Activated T-cell treated with anti-CD3 and anti-CD28 coated beads, Interleukin-2, amount 50 U/mL, for 72 hours (primary cell): ENCODE results near the gene MMP24OS. TPM values are rescaled to one million over a fixed set of nuclear protein-coding genes. Genes with fewer than 3 reads are reported as not detected.
"Not testable (repeated sequence)": the region's sequence is repeated elsewhere in the genome, so short reads cannot be mapped to it uniquely, and the experiment has no call there.

Source experiments
- ATAC-seq, 2 donors: fragments of 150-1000 bp; cut with Tn5 transposase; replicated peaks in 1 of 2; 2 replicates each; pipeline ENCODE4 v1.10.0; 2021; ENCODE audit warnings: moderate library complexity in 2 of 2, mild to moderate bottlenecking in 1 of 2
- DNase-seq, 2 donors: peaks; one replicate each; pipeline ENCODE4 v3.0.0; 2021 to 2022; ENCODE audit warnings: mixed read lengths in 1 of 2
- H3K27ac Mint-ChIP-seq: one replicate; pipeline ENCODE4 v1.8.0; 2022; ENCODE audit warnings: mild to moderate bottlenecking, moderate library complexity, mixed read lengths
- H3K27me3 Mint-ChIP-seq: one replicate; pipeline ENCODE4 v1.8.0; 2022; ENCODE audit warnings: low read depth, mixed read lengths
- H3K36me3 Mint-ChIP-seq, 2 donors: one replicate each; pipeline ENCODE4 v1.8.0; 2022; ENCODE audit warnings: mixed read lengths in 2 of 2, mild to moderate bottlenecking in 1 of 2; ENCODE audit not compliant: insufficient read depth in 2 of 2
- H3K4me1 Mint-ChIP-seq: one replicate; pipeline ENCODE4 v1.8.0; 2022; ENCODE audit warnings: low read depth, mixed read lengths
- H3K4me3 Mint-ChIP-seq, 2 donors: one replicate each; pipeline ENCODE4 v1.8.0; 2022; ENCODE audit warnings: mild to moderate bottlenecking in 2 of 2, mixed read lengths in 2 of 2, moderate library complexity in 2 of 2
- H3K9me3 Mint-ChIP-seq, 2 donors: one replicate each; pipeline ENCODE4 v1.8.0; 2022; ENCODE audit warnings: mixed read lengths in 2 of 2
- total RNA-seq, 2 donors: library from RNA; stranded (reverse); gene quantifications; one replicate each; pipeline ENCODE4 v1.2.3, GENCODE V29; 2022

The MMP24OS gene
- total RNA-seq, 2 donors from 2014 or later, result 41.6 to 44.2 TPM

GRCh38 chr20:35271904-35272303 is 6.0 kb downstream of the MMP24OS start:
- no peak overlapping the region for H3K27ac Mint-ChIP-seq
- H3K4me1 Mint-ChIP-seq, result peaks cover 7% of the 10 kb centered on the region
- ATAC-seq (no peak), DNase-seq (no peak)
- H3K27me3 Mint-ChIP-seq, result no peaks in the 10 kb centered on the region
- no peaks in the 10 kb centered on the region for H3K9me3 Mint-ChIP-seq
- no peak overlapping the region for H3K4me3 Mint-ChIP-seq
- H3K36me3 Mint-ChIP-seq, result peaks cover 0 to under 1% of the 10 kb centered on the region in 2 donors

GRCh38 chr20:35271073-35271882 is 6.6 kb downstream of the MMP24OS start:
- H3K27me3 Mint-ChIP-seq, result no peaks in the 10 kb centered on the region
- no peaks in the 10 kb centered on the region for H3K36me3 Mint-ChIP-seq
- H3K4me3 Mint-ChIP-seq, result no peak overlapping the region
- ATAC-seq, result no peak
- DNase-seq, result no peak
- peak overlapping the region; percentile 71 for H3K27ac Mint-ChIP-seq
- H3K9me3 Mint-ChIP-seq, result no peaks in the 10 kb centered on the region
- peaks cover under 1% of the 10 kb centered on the region for H3K4me1 Mint-ChIP-seq

GRCh38 chr20:35270021-35270902 is 7.7 kb downstream of the MMP24OS start:
- Mint-ChIP-seq H3K4me3 (no peak overlapping the region), H3K4me1 (no peaks in the 10 kb centered on the region), H3K36me3 (no peaks in the 10 kb centered on the region), H3K27ac (peak overlapping the region; percentile 71), H3K9me3 (no peaks in the 10 kb centered on the region), H3K27me3 (no peaks in the 10 kb centered on the region)
- no peak for ATAC-seq
- no peak for DNase-seq

- Mint-ChIP-seq H3K27ac (no peak overlapping the region), H3K27me3 (no peaks in the 10 kb centered on the region), H3K36me3 (no peaks in the 10 kb centered on the region)
These were observed 8.7 kb downstream of the MMP24OS start for GRCh38 chr20:35269055-35269781.

GRCh38 chr20:35267092-35267491 is 10.8 kb downstream of the MMP24OS start:
- no peaks in the 10 kb centered on the region for H3K27me3 Mint-ChIP-seq
- DNase-seq (no peak), ATAC-seq (no peak)
- H3K36me3 Mint-ChIP-seq, result peaks cover 0 to 2% of the 10 kb centered on the region in 2 donors
- no peaks in the 10 kb centered on the region for H3K9me3 Mint-ChIP-seq
- no peak overlapping the region for H3K27ac Mint-ChIP-seq
- no peak overlapping the region for H3K4me3 Mint-ChIP-seq
- H3K4me1 Mint-ChIP-seq, result peaks cover 4% of the 10 kb centered on the region

More at GRCh38 chr20:35269055-35269781, 8.7 kb downstream of the MMP24OS start:
- Mint-ChIP-seq H3K4me1 (no peaks in the 10 kb centered on the region), H3K9me3 (no peaks in the 10 kb centered on the region), H3K4me3 (no peak overlapping the region)
- peak; percentile 64 to 67 for DNase-seq
- peak; percentile 73 to 75 for ATAC-seq

GRCh38 chr20:35264755-35265154 is 13.2 kb downstream of the MMP24OS start:
- DNase-seq (no peak), ATAC-seq (no peak)
- Mint-ChIP-seq H3K4me3 (no peak overlapping the region), H3K4me1 (peaks cover 4% of the 10 kb centered on the region), H3K27ac (no peak overlapping the region), H3K36me3 (peaks cover 0 to 2% of the 10 kb centered on the region in 2 donors), H3K9me3 (no peaks in the 10 kb centered on the region), H3K27me3 (no peaks in the 10 kb centered on the region)

GRCh38 chr20:35263532-35264341 is 14.2 kb downstream of the MMP24OS start:
- Mint-ChIP-seq H3K9me3 (no peaks in the 10 kb centered on the region), H3K4me3 (no peak overlapping the region), H3K27ac (no peak overlapping the region), H3K27me3 (no peaks in the 10 kb centered on the region), H3K4me1 (peaks cover 4% of the 10 kb centered on the region), H3K36me3 (peaks cover 0 to 2% of the 10 kb centered on the region in 2 donors)
- no peak for ATAC-seq
- no peak for DNase-seq

- H3K36me3 Mint-ChIP-seq, ATAC-seq, DNase-seq, H3K9me3 Mint-ChIP-seq, H3K4me3 Mint-ChIP-seq, H3K27ac Mint-ChIP-seq, H3K4me1 Mint-ChIP-seq, H3K27me3 Mint-ChIP-seq: not testable (repeated sequence)
These were observed 15.0 kb downstream of the MMP24OS start for GRCh38 chr20:35262731-35263531.

GRCh38 chr20:35262321-35262720 is 15.6 kb downstream of the MMP24OS start:
- not testable (repeated sequence) for H3K9me3 Mint-ChIP-seq, H3K27ac Mint-ChIP-seq, H3K4me1 Mint-ChIP-seq, H3K4me3 Mint-ChIP-seq, H3K27me3 Mint-ChIP-seq, ATAC-seq, DNase-seq, H3K36me3 Mint-ChIP-seq

GRCh38 chr20:35260426-35260825 is 17.5 kb downstream of the MMP24OS start:
- Mint-ChIP-seq H3K27ac (no peak overlapping the region), H3K9me3 (no peaks in the 10 kb centered on the region), H3K4me3 (no peak overlapping the region), H3K27me3 (no peaks in the 10 kb centered on the region), H3K36me3 (peaks cover 0 to 2% of the 10 kb centered on the region in 2 donors), H3K4me1 (peaks cover 4% of the 10 kb centered on the region)
- DNase-seq (no peak), ATAC-seq (no peak)

GRCh38 chr20:35257175-35257909 is 20.6 kb downstream of the MMP24OS start:
- no peaks in the 10 kb centered on the region for H3K9me3 Mint-ChIP-seq
- H3K36me3 Mint-ChIP-seq, result no peaks in the 10 kb centered on the region
- H3K27ac Mint-ChIP-seq, result no peak overlapping the region
- H3K27me3 Mint-ChIP-seq, result no peaks in the 10 kb centered on the region
- H3K4me3 Mint-ChIP-seq, result no peak overlapping the region
- peaks cover 3% of the 10 kb centered on the region for H3K4me1 Mint-ChIP-seq
- ATAC-seq, result no peak
- DNase-seq, result no peak
